ENCODE results near the gene SPDYE3.
"Not testable (repeated sequence)": the region's sequence is repeated elsewhere in the genome, so short reads cannot be mapped to it uniquely, and the experiment has no call there.

Gene SPDYE3, protein sequence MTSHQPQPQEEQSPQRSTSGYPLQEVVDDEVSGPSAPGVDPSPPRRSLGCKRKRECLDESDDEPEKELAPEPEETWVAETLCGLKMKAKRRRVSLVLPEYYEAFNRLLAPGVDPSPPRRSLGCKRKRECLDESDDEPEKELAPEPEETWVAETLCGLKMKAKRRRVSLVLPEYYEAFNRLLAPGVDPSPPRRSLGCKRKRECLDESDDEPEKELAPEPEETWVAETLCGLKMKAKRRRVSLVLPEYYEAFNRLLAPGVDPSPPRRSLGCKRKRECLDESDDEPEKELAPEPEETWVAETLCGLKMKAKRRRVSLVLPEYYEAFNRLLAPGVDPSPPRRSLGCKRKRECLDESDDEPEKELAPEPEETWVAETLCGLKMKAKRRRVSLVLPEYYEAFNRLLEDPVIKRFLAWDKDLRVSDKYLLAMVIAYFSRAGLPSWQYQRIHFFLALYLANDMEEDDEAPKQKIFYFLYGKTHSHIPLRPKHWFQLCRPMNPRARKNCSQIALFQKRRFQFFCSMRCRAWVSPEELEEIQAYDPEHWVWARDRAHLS

DNA sequence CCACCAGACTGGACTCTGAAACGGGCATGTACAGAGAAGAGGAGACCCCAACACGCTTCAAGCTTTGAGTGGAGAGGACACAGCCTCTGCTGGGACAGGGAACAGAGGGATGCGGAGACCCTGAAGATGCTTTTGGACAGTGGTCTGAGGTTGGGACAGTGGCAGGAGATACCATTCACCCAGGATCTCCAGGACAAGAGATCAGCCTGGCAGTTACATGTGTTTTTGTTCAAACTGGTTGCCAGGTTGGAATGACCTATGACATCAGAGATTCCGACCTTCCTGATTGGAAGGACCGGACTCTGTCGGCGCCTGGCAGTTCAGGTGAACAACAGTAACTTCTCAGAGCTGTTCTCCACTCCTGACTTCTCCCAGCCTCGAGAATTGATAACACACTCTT is at the start of gene SPDYE3:
TSS of gene SPDYE3 (plus strand) at position 301 of the 400 bp plus-strand sequence. CDS start 184 bp downstream, outside the sequence.
- not testable (repeated sequence) for DNase-seq (ENCODE audit: insufficient read length, low spot score); FAIRE-seq

DNA sequence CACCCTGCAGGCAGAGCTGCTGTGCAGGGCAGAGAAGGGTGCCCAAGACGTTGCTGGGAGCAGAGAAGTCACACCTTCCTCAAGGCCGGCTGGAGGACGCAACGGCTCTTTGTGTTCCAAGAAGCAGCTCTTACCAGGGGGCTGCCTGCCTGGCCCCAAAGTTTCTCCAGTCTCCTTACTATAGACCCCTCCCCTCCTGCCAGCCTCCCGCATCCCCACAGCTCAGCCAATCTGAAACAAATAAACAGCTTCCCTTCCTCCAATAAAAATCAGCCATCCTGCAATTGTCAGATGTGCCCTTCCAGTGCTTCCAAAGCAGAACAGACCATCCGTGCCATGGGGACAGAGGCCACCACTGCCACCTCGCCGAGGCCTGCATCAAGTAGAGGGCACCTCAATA is 47.5 kb upstream of the SPDYE3 start:
- not testable (repeated sequence) for DNase-seq (ENCODE audit: insufficient read length, low spot score); FAIRE-seq

DNA sequence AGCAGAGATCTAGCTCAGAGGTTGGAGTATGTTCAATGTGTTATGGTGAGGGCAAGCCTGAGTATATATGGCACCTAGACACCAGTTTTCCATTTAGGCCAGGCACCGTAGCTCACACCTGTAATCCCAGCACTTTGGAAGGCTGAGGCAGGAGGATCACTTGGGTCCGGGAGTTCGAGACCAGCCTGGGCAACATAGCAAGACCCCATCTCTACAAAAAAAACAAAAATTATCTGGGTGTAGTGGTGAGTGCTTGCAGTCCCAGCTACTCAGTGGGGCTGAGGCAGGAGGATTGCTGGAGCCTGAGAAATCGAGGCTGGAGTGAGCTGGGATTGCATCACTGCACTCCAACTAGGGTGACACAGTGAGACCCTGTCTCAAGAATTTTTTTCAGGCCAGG is 44.6 kb upstream of the SPDYE3 start:
- DNase-seq (ENCODE audit: insufficient read length, low spot score); FAIRE-seq: not testable (repeated sequence)

DNA sequence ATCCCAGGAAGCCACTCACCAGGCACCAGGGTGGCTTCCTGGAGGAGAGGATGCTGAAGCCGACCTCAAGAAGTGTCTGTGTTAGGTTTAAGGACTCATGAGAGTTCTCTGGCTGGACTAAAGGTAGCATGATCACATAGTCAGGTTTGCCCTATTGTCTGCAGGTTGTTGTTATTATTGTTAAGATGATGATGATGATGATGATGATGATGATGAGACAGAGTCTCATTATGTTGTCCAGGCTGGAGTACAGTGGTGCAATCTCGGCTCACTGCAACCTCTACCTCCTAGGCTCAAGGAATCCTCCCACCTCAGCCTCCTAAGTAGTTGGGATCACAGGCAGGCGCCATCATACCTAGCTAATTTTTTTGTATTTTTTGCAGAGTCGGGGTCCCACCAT is 43.3 kb upstream of the SPDYE3 start:
- DNase-seq (ENCODE audit: insufficient read length, low spot score); FAIRE-seq: not testable (repeated sequence)

DNA sequence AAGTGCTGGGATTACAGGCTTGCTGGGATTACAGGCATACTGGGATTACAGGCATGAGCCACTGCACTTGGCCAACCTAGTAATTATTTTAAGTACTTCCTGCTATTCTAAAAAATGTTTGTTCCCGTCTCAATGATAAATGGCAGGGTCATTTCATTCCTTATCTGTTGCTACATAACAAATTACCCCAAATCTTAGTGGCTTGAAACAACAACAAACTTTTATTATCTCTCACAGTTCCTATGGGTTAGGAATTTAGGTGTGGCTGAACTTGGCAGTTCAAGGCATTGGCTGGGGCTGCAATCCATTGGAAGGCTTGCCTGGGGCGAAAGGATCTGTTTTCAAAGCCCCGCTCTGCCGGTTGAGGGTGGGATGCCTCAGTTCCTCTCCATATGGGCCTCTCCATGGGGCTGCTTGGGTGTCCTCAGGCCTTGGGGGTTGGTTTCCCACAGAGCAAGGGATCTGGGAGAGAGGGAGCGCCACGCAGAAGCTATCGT is 42.8 kb upstream of the SPDYE3 start:
- not testable (repeated sequence) for DNase-seq (ENCODE audit: insufficient read length, low spot score); FAIRE-seq

DNA sequence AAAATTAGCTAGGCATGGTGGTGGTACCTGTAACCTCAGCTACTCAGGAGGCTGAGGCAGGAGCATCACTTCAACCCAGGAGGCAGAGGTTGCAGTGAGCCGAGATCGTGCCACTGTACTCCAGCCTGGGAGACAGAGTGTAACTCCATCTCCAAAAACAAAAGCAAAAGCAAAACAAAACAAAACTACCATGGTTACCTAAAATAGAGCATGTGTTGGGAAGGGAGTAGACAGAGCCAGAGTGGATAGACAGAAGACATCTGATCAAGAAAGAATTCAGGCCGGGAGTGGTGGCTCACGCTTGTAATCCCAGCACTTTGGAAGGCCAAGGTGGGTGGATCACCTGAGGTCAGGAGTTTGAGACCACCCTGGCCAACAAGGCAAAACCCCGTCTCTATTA is 41.7 kb upstream of the SPDYE3 start:
- not testable (repeated sequence) for FAIRE-seq; DNase-seq (ENCODE audit: insufficient read length, low spot score)

DNA sequence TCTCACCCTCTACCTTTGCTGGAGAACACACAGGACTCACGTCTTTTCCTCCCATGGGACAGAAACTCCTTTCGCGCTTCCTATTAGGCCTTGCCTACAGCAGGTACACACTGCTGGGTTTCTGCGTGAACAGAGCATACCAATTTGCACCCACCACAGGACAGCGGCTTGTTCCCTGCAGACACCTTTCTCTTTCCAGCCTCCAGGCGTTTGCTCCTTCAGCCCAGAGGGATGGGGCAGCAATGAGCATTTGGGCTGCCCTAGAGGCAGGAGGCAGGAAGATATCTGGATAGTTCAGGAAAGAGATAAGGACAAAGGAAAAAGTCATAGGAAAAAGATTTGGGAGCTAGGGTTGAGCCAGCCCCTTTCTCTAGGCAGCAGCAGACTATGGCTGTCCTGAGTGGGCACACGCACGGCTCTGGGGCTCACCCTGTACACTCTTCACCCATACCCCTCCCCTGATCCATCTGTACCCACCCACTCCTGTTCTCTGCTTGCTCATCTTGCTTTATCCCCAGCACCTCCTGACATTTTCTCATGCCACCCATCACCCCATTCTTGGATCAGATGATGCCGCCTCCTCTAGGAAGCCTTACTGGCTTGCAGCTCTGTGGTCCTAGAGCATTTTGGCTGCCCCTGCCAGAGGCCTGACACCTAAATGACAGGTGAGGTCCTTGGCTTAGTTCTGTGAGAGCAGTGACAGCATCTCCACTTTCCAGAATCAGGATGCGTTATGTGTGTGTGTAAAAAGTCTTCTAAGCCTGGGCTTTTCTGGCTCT is 40.7 kb upstream of the SPDYE3 start:
- DNase-seq (ENCODE audit: insufficient read length, low spot score): no peak
- TF ChIP-seq, protein P1, sequence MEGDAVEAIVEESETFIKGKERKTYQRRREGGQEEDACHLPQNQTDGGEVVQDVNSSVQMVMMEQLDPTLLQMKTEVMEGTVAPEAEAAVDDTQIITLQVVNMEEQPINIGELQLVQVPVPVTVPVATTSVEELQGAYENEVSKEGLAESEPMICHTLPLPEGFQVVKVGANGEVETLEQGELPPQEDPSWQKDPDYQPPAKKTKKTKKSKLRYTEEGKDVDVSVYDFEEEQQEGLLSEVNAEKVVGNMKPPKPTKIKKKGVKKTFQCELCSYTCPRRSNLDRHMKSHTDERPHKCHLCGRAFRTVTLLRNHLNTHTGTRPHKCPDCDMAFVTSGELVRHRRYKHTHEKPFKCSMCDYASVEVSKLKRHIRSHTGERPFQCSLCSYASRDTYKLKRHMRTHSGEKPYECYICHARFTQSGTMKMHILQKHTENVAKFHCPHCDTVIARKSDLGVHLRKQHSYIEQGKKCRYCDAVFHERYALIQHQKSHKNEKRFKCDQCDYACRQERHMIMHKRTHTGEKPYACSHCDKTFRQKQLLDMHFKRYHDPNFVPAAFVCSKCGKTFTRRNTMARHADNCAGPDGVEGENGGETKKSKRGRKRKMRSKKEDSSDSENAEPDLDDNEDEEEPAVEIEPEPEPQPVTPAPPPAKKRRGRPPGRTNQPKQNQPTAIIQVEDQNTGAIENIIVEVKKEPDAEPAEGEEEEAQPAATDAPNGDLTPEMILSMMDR (IDR thresholded peaks at IDR 0.05; ENCODE audit: insufficient read depth, missing control alignments): no peak
- FAIRE-seq: no peak

DNA sequence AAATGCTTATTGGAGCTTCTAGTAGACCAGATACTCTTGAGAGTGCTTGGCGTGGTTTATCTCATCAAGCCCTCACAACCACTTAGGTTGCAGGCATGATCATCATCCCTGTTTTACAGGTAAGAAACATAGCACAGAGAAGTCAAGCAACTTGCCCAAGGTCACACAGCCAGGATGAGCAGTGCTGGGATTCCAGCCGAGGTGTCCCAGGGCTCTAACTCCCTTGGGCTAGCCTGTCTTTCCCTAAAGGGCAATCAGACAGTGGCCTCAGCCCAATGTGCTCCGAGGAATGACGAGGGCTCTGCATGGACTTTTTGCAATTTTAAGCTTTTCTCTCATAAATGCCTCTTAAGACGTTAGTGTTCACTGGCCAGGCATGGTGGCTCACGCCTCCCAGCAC is 39.9 kb upstream of the SPDYE3 start:
- TF ChIP-seq, protein P1 (IDR thresholded peaks at IDR 0.05; ENCODE audit: insufficient read depth, missing control alignments): no peak
- FAIRE-seq (no peak), DNase-seq (ENCODE audit: insufficient read length, low spot score) (no peak)

DNA sequence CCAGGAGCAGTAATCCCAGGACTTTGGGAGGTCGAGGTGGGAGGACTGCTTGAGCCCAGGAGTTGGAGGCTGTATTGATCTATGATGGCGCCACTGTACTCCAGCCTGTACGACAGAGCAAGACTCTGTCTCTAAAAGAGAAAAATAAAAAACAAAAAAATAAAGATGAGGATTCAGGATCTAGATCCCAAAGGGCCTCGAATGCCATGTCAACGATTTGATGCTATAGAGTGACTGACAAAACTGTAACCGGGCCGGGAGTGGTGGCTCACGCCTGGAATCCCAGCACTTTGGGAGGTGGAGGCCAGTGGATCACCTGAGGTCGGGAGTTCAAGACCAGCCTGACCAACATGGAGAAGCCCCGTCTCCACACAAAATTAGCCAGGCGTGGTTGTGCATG is 38.6 kb upstream of the SPDYE3 start:
- DNase-seq (ENCODE audit: insufficient read length, low spot score); FAIRE-seq: not testable (repeated sequence)

DNA sequence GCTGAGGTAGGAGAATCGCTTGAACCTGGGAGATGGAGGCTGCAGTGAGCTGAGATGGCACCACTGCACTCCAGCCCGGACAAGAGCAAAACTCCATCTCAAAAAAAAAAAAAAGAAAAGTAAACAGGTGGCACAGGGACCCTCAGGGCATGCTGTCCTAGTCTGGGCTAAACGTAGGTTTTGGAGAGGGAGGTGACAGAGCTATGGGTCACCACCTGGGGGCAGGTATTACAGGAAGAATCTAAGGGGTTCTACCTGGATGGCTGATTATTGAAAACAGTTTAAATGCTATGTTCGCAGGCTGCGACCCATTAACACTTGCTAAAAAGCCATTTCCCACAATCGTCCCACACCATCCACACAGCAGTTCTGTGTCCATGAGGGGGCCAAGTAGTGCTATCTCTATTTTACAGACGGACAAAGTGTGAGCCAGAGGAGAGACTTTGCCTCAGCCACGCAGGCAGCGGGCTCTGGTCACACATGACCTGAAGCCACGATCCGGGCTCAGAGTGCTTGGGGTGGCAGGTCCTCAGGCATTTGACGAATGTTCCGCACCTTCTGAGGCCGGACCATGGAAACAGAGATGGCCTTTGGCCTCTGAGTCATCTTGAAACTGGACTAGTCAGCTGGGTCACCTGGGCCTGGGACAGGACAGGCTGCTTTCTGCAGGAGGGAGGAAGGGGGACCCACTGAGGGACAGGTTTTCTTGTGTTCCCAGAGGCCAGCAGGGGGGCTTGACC is 38.0 kb upstream of the SPDYE3 start:
- not testable (repeated sequence) for FAIRE-seq; DNase-seq (ENCODE audit: insufficient read length, low spot score)

DNA sequence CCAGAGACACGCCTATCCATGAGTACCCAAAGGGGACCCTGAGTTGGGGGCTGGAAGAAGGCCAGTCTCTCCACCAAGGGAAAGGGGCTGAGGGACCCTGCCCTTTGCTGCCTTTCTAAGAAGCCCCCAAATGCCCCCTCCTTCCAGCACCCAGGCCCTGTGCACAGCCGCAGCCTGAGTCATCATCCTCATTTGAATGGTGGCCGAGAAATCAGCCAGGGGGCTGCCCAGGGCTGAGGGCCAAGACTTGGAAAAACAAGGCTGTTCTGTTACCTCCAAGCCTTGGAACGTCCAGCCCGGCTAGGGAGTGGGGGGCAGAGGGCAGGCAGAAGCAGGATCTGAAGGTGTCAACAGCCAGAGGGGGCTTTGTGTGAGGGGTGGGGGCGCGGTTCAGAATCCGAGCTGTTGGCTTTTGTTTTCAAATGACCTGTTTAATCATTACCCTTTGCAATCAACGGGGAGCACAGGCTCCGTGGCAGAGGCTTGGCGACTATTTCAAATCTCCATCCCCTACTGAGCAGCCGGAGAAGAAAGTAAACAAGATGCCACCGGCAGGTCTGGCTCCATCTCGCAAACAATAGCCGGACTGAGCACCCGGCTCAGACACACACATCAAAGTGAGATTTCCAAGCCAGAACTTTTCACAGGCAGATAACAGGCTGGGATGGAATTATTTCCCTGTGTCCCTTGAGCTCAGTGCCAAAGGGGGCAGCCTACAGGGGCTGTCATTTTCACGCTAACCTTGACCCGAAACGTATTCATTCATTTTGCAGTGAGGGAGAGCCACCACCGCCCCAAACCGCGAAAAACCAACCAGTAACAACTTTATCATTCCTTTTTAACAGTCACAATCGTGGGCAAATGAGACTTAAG is 37.2 kb upstream of the SPDYE3 start:
- not testable (repeated sequence) for FAIRE-seq

DNA sequence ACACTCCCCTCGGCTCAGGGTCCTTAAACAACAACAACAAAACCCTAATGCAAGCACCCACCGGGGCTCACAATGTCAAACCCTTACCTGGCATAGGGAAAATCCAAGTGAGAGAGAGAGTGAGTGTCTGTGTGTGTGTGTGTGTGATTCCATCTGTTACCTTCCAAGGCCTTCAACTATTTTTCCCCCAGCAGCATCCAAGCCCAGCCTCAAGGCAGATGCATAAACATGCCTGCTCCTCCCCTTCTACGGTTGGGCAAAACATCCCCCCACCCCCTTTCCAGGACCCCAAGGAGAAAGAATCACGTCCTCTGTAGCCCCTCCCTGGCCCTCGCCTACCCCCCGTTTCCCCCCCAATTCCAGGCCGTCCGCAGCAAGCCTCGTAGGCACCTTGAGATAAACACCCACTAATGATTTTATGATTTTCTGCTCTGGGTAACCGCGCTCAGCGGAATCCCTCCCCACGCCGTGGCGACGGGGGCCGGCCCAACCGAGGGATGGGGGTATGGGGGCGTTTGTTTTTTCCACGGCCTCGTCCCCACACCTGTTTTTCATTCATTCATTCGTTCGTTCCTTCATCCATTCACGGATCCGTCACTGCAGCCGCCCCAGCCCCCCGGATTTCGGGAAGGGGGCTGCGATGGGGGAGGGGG is 36.4 kb upstream of the SPDYE3 start:
- not testable (repeated sequence) for FAIRE-seq; DNase-seq (ENCODE audit: insufficient read length, low spot score)

More for the DNA sequence above, 37.2 kb upstream of the SPDYE3 start:
- not testable (repeated sequence) for DNase-seq (ENCODE audit: insufficient read length, low spot score)
